ENCODE measurements around the gene SH3YL1.

SH3YL1 gene

GRCh38 chr2:255195-255594, 8.6 kb downstream of the SH3YL1 start:
- no peak for DNase-seq

GRCh38 chr2:254241-254640, 9.6 kb downstream of the SH3YL1 start:
- peak; percentile 21 for DNase-seq

GRCh38 chr2:253202-253638, 10.6 kb downstream of the SH3YL1 start:
- no peak for DNase-seq

- DNase-seq = no peak
Observed at GRCh38 chr2:252001-252602, 11.7 kb downstream of the SH3YL1 start.

GRCh38 chr2:249538-250042, 14.2 kb downstream of the SH3YL1 start:
- DNase-seq = no peak

- DNase-seq = no peak
Observed at GRCh38 chr2:248724-249123, 15.1 kb downstream of the SH3YL1 start.

GRCh38 chr2:246489-247144, 17.2 kb downstream of the SH3YL1 start:
- peak; percentile 56 for DNase-seq

GRCh38 chr2:244547-244946, 19.3 kb downstream of the SH3YL1 start:
- DNase-seq = no peak

- DNase-seq = no peak
Observed at GRCh38 chr2:238869-239268, 25.0 kb downstream of the SH3YL1 start.

- DNase-seq = no peak
Observed at GRCh38 chr2:238431-238830, 25.4 kb downstream of the SH3YL1 start.

- no peak for DNase-seq
Observed at GRCh38 chr2:237878-238277, 26.0 kb downstream of the SH3YL1 start.

GRCh38 chr2:236993-237539, 26.8 kb downstream of the SH3YL1 start:
- DNase-seq = no peak

- DNase-seq = no peak
Observed at GRCh38 chr2:234421-234820, 29.4 kb downstream of the SH3YL1 start.

GRCh38 chr2:233030-233429, 30.8 kb downstream of the SH3YL1 start:
- DNase-seq = no peak

GRCh38 chr2:231521-232185, 32.2 kb downstream of the SH3YL1 start:
- no peak for DNase-seq

- no peak for DNase-seq
Observed at GRCh38 chr2:228518-229278, 35.1 kb downstream of the SH3YL1 start.

- DNase-seq = no peak
Observed at GRCh38 chr2:228115-228514, 35.7 kb downstream of the SH3YL1 start.

- DNase-seq = no peak
Observed at GRCh38 chr2:223971-224760, 39.7 kb downstream of the SH3YL1 start.

- no peak for DNase-seq
Observed at GRCh38 chr2:223451-223850, 40.4 kb downstream of the SH3YL1 start.

GRCh38 chr2:216068-216467, 47.8 kb downstream of the SH3YL1 start:
- DNase-seq = no peak

GRCh38 chr2:213932-214693, 49.7 kb downstream of the SH3YL1 start:
- no peak for DNase-seq

All from NCI-H69 (cell line).